ENCODE results near the gene MAPK7. TPM values are rescaled to one million over a fixed set of nuclear protein-coding genes. Genes with fewer than 3 reads are reported as not detected.

The MAPK7 gene
- total RNA-seq, 1 experiment from 2014 or later: 4.1 TPM

GRCh38 chr17:19399750-19400450 lies 21.6 kb downstream of the MAPK7 start:
- no peak for DNase-seq (ENCODE audit: low read depth)

- no peak for DNase-seq (ENCODE audit: low read depth)
These were observed 23.2 kb downstream of the MAPK7 start for GRCh38 chr17:19401321-19402010.

- DNase-seq (ENCODE audit: low read depth): no peak
These were observed 23.9 kb downstream of the MAPK7 start for GRCh38 chr17:19402171-19402570.

GRCh38 chr17:19403021-19403420 lies 24.7 kb downstream of the MAPK7 start:
- DNase-seq (ENCODE audit: low read depth): no peak

GRCh38 chr17:19404264-19404663 lies 26.0 kb downstream of the MAPK7 start:
- DNase-seq (ENCODE audit: low read depth): no peak

- DNase-seq (ENCODE audit: low read depth): no peak
These were observed 26.8 kb downstream of the MAPK7 start for GRCh38 chr17:19405114-19405513.

- DNase-seq (ENCODE audit: low read depth): no peak
These were observed 29.5 kb downstream of the MAPK7 start for GRCh38 chr17:19407601-19408345.

- DNase-seq (ENCODE audit: low read depth): no peak
These were observed 30.0 kb downstream of the MAPK7 start for GRCh38 chr17:19408346-19408710.

- DNase-seq (ENCODE audit: low read depth): no peak
These were observed 30.8 kb downstream of the MAPK7 start for GRCh38 chr17:19409066-19409465.

GRCh38 chr17:19409509-19409908 lies 31.2 kb downstream of the MAPK7 start:
- DNase-seq (ENCODE audit: low read depth): peak; percentile 80

GRCh38 chr17:19410091-19410490 lies 31.8 kb downstream of the MAPK7 start:
- DNase-seq (ENCODE audit: low read depth): no peak

GRCh38 chr17:19410875-19411620 lies 32.8 kb downstream of the MAPK7 start, which contains the start of gene RNF112:
Gene RNF112 (plus strand): TSS chr17:19411232. CDS start chr17:19411409, 177 bp downstream.
- peak; percentile 34 for DNase-seq (ENCODE audit: low read depth)

- no peak for DNase-seq (ENCODE audit: low read depth)
These were observed 33.3 kb downstream of the MAPK7 start for GRCh38 chr17:19411631-19412030.

- DNase-seq (ENCODE audit: low read depth): no peak
These were observed 34.2 kb downstream of the MAPK7 start for GRCh38 chr17:19412510-19412909.

GRCh38 chr17:19412984-19413383 lies 34.7 kb downstream of the MAPK7 start:
- no peak for DNase-seq (ENCODE audit: low read depth)

- DNase-seq (ENCODE audit: low read depth): no peak
These were observed 35.5 kb downstream of the MAPK7 start for GRCh38 chr17:19413761-19414160.

GRCh38 chr17:19414396-19415280 lies 36.3 kb downstream of the MAPK7 start:
- no peak for DNase-seq (ENCODE audit: low read depth)

- DNase-seq (ENCODE audit: low read depth): no peak
These were observed 37.0 kb downstream of the MAPK7 start for GRCh38 chr17:19415311-19415710.

- DNase-seq (ENCODE audit: low read depth): no peak
These were observed 37.8 kb downstream of the MAPK7 start for GRCh38 chr17:19415806-19416775.

- DNase-seq (ENCODE audit: low read depth): no peak
These were observed 39.3 kb downstream of the MAPK7 start for GRCh38 chr17:19417611-19418010.
